ENCODE measurements around the gene SLC2A5.

The SLC2A5 gene

GRCh38 chr1:9040659-9041030 is 28.8 kb downstream of the SLC2A5 start:
- Histone ChIP-seq H2AFZ (ENCODE audit: low read depth, low read length) (no peak overlapping the region), H3K27me3 (ENCODE audit: insufficient read depth, low read length, poor library complexity) (no peaks in the 10 kb centered on the region), H3K27ac (ENCODE audit: low read length) (no peak overlapping the region), H3K79me2 (ENCODE audit: insufficient read depth, low read length) (no peaks in the 10 kb centered on the region), H3K4me1 (ENCODE audit: insufficient read depth, low read length) (no peaks in the 10 kb centered on the region), H4K20me1 (ENCODE audit: insufficient read depth, low read length) (no peaks in the 10 kb centered on the region), H3K9me3 (ENCODE audit: insufficient read depth, low read length, severe bottlenecking) (peaks cover under 1% of the 10 kb centered on the region), H3K4me3 (ENCODE audit: low read depth in 1 of 2, low read length in 2 of 2) (no peak overlapping the region), H3K36me3 (ENCODE audit: insufficient read depth, low read length) (no peaks in the 10 kb centered on the region), H3K4me2 (ENCODE audit: insufficient read depth, low read length) (no peak overlapping the region), H3K9ac (ENCODE audit: low read depth, low read length) (no peak overlapping the region)
- ATAC-seq (ENCODE audit: insufficient read depth, low read depth) (no peak), DNase-seq (no peak)
- TF ChIP-seq EZH2 (IDR thresholded peaks at IDR 0.05; ENCODE audit: borderline replicate concordance, low read depth, low read length, severe bottlenecking) (no peak), CTCF (IDR thresholded peaks at IDR 0.05; ENCODE audit: borderline replicate concordance, extremely low read depth, low read length, poor library complexity, severe bottlenecking) (no peak)

- no peaks in the 10 kb centered on the region for H4K20me1 ChIP-seq (ENCODE audit: insufficient read depth, low read length)
- H3K27ac ChIP-seq (ENCODE audit: low read length): no peak overlapping the region
- no peak overlapping the region for H2AFZ ChIP-seq (ENCODE audit: low read depth, low read length)
- no peak overlapping the region for H3K9ac ChIP-seq (ENCODE audit: low read depth, low read length)
- no peaks in the 10 kb centered on the region for H3K79me2 ChIP-seq (ENCODE audit: insufficient read depth, low read length)
- no peak overlapping the region for H3K4me3 ChIP-seq (ENCODE audit: low read depth in 1 of 2, low read length in 2 of 2)
- no peaks in the 10 kb centered on the region for H3K27me3 ChIP-seq (ENCODE audit: insufficient read depth, low read length, poor library complexity)
- ATAC-seq (ENCODE audit: insufficient read depth, low read depth) (no peak), DNase-seq (no peak)
- no peaks in the 10 kb centered on the region for H3K36me3 ChIP-seq (ENCODE audit: insufficient read depth, low read length)
- no peak overlapping the region for H3K4me2 ChIP-seq (ENCODE audit: insufficient read depth, low read length)
- no peaks in the 10 kb centered on the region for H3K4me1 ChIP-seq (ENCODE audit: insufficient read depth, low read length)
- peaks cover 7% of the 10 kb centered on the region for H3K9me3 ChIP-seq (ENCODE audit: insufficient read depth, low read length, severe bottlenecking)
- TF ChIP-seq EZH2 (IDR thresholded peaks at IDR 0.05; ENCODE audit: borderline replicate concordance, low read depth, low read length, severe bottlenecking) (no peak), CTCF (IDR thresholded peaks at IDR 0.05; ENCODE audit: borderline replicate concordance, extremely low read depth, low read length, poor library complexity, severe bottlenecking) (no peak)
Measured at GRCh38 chr1:9039761-9040658, 29.4 kb downstream of the SLC2A5 start.

- peaks cover 14% of the 10 kb centered on the region for H3K9me3 ChIP-seq (ENCODE audit: insufficient read depth, low read length, severe bottlenecking)
- no peak overlapping the region for H3K4me2 ChIP-seq (ENCODE audit: insufficient read depth, low read length)
- no peak for DNase-seq
- H3K4me3 ChIP-seq (ENCODE audit: low read depth in 1 of 2, low read length in 2 of 2): no peak overlapping the region
- H3K9ac ChIP-seq (ENCODE audit: low read depth, low read length): no peak overlapping the region
- no peaks in the 10 kb centered on the region for H4K20me1 ChIP-seq (ENCODE audit: insufficient read depth, low read length)
- H3K27ac ChIP-seq (ENCODE audit: low read length): no peak overlapping the region
- H2AFZ ChIP-seq (ENCODE audit: low read depth, low read length): no peak overlapping the region
- no peak for TF ChIP-seq EZH2 (IDR thresholded peaks at IDR 0.05; ENCODE audit: borderline replicate concordance, low read depth, low read length, severe bottlenecking)
- no peak for TF ChIP-seq CTCF (IDR thresholded peaks at IDR 0.05; ENCODE audit: borderline replicate concordance, extremely low read depth, low read length, poor library complexity, severe bottlenecking)
- no peaks in the 10 kb centered on the region for H3K79me2 ChIP-seq (ENCODE audit: insufficient read depth, low read length)
- no peaks in the 10 kb centered on the region for H3K27me3 ChIP-seq (ENCODE audit: insufficient read depth, low read length, poor library complexity)
- H3K4me1 ChIP-seq (ENCODE audit: insufficient read depth, low read length): no peaks in the 10 kb centered on the region
- no peak for ATAC-seq (ENCODE audit: insufficient read depth, low read depth)
- H3K36me3 ChIP-seq (ENCODE audit: insufficient read depth, low read length): no peaks in the 10 kb centered on the region
Measured at GRCh38 chr1:9038881-9039760, 30.3 kb downstream of the SLC2A5 start.
